Measurements from ENCODE around the gene FCSK. TPM values are rescaled to one million over a fixed set of nuclear protein-coding genes. Genes with fewer than 3 reads are reported as not detected.

FCSK gene
- total RNA-seq, 2 donors from 2014 or later: 31.3 to 38.8 TPM

GRCh38 chr16:70421014-70421413, 33.4 kb upstream of the FCSK start:
- Histone ChIP-seq H3K9me3 (no peaks in the 10 kb centered on the region), H3K27ac (no peak overlapping the region), H3K4me3 (no peak overlapping the region), H3K27me3 (no peaks in the 10 kb centered on the region), H3K4me1 (peaks cover 6% of the 10 kb centered on the region), H3K36me3 (no peaks in the 10 kb centered on the region), H3K9ac (ENCODE audit: low read depth in 2 of 2, low read length in 2 of 2) (no peak overlapping the region)
- TF ChIP-seq CTCF (IDR thresholded peaks at IDR 0.05): no peak
- intact Hi-C loops (cut with DNase I): no loop called here
- DNase-seq: no peak

- H3K4me1 ChIP-seq: peaks cover 6% of the 10 kb centered on the region
- no peak overlapping the region for H3K4me3 ChIP-seq
- intact Hi-C loops (cut with DNase I): no loop called here
- H3K27ac ChIP-seq: no peak overlapping the region
- no peaks in the 10 kb centered on the region for H3K36me3 ChIP-seq
- H3K9ac ChIP-seq (ENCODE audit: low read depth in 2 of 2, low read length in 2 of 2): peak overlapping the region in 1 of 2 donors; percentile 55
- H3K9me3 ChIP-seq: no peaks in the 10 kb centered on the region
- no peak for TF ChIP-seq CTCF (IDR thresholded peaks at IDR 0.05)
- DNase-seq: no peak
- H3K27me3 ChIP-seq: no peaks in the 10 kb centered on the region
Measured at GRCh38 chr16:70421473-70422311, 32.7 kb upstream of the FCSK start.

DNA sequence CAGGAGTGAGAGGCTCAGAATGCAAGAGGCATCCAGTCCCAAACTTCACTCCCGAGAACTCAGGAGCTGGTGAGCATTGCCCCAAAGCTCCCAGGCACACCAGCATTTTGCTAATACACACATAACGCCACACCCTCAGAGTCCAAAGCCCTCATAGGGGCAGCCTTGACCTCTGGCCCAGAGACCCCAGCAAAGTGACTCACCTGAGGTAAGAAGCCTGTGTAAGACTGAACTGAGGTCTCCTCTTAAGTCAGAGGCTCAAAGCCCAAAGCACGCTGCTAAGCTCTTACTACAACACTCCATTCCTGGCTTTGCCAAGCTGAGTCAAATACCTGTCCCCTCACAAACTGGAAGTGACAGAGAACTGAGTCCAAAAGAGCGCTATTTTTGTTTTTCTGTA, 31.9 kb upstream of the FCSK start:
- H3K4me1 ChIP-seq: peaks cover 3% of the 10 kb centered on the region
- no peaks in the 10 kb centered on the region for H3K27me3 ChIP-seq
- no peaks in the 10 kb centered on the region for H3K36me3 ChIP-seq
- no peak for DNase-seq
- no peak for TF ChIP-seq CTCF (IDR thresholded peaks at IDR 0.05)
- peak overlapping the region in 1 of 2 donors; percentile 55 for H3K9ac ChIP-seq (ENCODE audit: low read depth in 2 of 2, low read length in 2 of 2)
- intact Hi-C loops (cut with DNase I): no loop called here
- no peaks in the 10 kb centered on the region for H3K9me3 ChIP-seq
- H3K27ac ChIP-seq: no peak overlapping the region
- H3K4me3 ChIP-seq: no peak overlapping the region

DNA sequence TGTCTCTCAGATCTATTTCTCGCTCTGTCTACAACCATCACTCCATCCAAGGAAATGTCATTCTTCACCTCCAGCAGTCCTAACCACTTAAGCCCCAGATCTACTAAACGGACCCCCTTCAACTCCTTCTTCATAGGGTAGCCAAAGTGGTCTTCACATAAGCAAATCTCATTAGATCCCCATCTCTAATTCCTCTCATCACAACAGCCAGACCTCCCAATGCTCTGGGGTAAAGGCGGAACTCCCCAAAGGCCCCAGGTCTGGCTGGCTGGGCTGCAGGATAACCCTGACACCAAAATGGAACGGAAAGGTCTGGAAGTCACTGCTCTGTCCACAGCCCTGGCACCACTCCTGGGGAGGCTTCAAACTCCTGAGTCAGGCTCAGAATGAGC, 26.6 kb upstream of the FCSK start:
- Histone ChIP-seq H3K9ac (ENCODE audit: low read depth in 2 of 2, low read length in 2 of 2) (peak overlapping the region; percentile 13 to 81), H3K9me3 (no peaks in the 10 kb centered on the region), H3K27ac (peak overlapping the region; percentile 85), H3K4me3 (no peak overlapping the region), H3K27me3 (no peaks in the 10 kb centered on the region), H3K4me1 (peaks cover 30% of the 10 kb centered on the region), H3K36me3 (no peaks in the 10 kb centered on the region)
- no peak for TF ChIP-seq CTCF (IDR thresholded peaks at IDR 0.05)
- DNase-seq: no peak
- intact Hi-C loops (cut with DNase I): no loop called here

- H3K36me3 ChIP-seq: no peaks in the 10 kb centered on the region
- intact Hi-C loops (cut with DNase I): no loop called here
- H3K9ac ChIP-seq (ENCODE audit: low read depth in 2 of 2, low read length in 2 of 2): peak overlapping the region; percentile 13 to 81
- no peak for TF ChIP-seq CTCF (IDR thresholded peaks at IDR 0.05)
- H3K9me3 ChIP-seq: no peaks in the 10 kb centered on the region
- H3K27me3 ChIP-seq: no peaks in the 10 kb centered on the region
- no peak overlapping the region for H3K4me3 ChIP-seq
- H3K27ac ChIP-seq: peak overlapping the region; percentile 85
- peaks cover 32% of the 10 kb centered on the region for H3K4me1 ChIP-seq
- DNase-seq: peak; percentile 96
Measured at GRCh38 chr16:70428178-70428998, 26.0 kb upstream of the FCSK start.
